ENCODE data around the gene TRIM27. TPM values are rescaled to one million over a fixed set of nuclear protein-coding genes. Genes with fewer than 3 reads are reported as not detected.

The TRIM27 gene
- total RNA-seq, 1 donor from 2014 or later, result 78.0 TPM

DNA sequence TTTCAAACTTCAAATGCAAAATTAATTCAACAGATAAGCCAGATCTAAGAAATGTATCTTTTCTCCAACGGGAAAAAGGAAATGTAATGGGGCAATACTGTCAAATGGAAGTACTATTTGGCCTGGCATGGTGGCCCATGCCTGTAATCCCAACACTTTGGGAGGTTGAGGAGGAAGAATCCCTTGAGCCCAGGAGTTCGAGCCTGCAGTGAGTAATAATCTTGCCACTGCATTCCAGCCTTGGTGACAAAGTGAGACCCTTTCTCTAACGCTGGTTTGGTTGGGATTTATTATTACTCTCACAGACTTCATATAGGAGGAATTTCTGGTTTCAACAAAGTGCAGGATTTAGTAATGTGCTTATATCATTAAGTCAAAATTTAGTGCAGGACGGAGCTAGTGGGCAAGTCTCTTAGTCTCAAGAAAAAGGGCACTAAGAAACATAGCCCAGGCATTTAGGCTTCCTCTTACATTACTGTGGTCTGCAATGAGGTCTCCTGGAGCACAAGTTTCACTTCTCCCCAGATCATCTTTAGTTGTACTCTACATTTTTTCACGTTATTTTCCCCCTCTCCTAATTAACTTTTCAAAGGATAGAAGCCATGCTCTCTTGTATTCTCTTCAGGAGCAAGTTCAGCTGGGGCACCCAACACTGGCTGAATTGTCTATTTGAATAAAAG lies 23.1 kb downstream of the TRIM27 start:
- Mint-ChIP-seq H3K4me1 (ENCODE audit: unreplicated experiment) (peaks cover 4% of the 10 kb centered on the region), H3K4me3 (no peak overlapping the region), H3K27ac (no peak overlapping the region)

DNA sequence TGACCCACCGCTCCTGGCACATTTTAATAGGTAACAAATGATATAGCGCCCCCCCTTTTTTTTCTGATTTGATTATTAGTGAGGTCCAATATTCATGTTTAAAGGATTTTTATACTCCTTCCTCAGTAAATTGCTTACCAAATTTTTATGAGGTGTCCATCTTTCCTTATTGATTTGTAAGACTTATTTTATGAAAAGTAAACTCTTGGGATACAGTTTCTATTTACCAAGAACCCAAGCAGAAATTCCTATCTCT lies 25.1 kb downstream of the TRIM27 start:
- TF ChIP-seq CTCF (conservative IDR thresholded peaks at IDR 0.05), result no peak
- Mint-ChIP-seq H3K4me1 (ENCODE audit: unreplicated experiment) (peaks cover 8% of the 10 kb centered on the region), H3K27me3 (peaks cover 9% of the 10 kb centered on the region), H3K9me3 (no peaks in the 10 kb centered on the region), H3K36me3 (peaks cover 22% of the 10 kb centered on the region), H3K4me3 (peak overlapping the region; percentile 81), H3K27ac (peak overlapping the region; percentile 82)
- no peak for DNase-seq (ENCODE audit: extremely low spot score, unreplicated experiment)

More for the DNA sequence above, 23.1 kb downstream of the TRIM27 start:
- Mint-ChIP-seq H3K27me3 (peaks cover 9% of the 10 kb centered on the region), H3K36me3 (peaks cover 22% of the 10 kb centered on the region), H3K9me3 (no peaks in the 10 kb centered on the region)
- DNase-seq (ENCODE audit: extremely low spot score, unreplicated experiment), result no peak
- no peak for TF ChIP-seq CTCF (conservative IDR thresholded peaks at IDR 0.05)

- no peaks in the 10 kb centered on the region for H3K9me3 Mint-ChIP-seq
- DNase-seq (ENCODE audit: extremely low spot score, unreplicated experiment), result no peak
- peaks cover 13% of the 10 kb centered on the region for H3K36me3 Mint-ChIP-seq
- TF ChIP-seq CTCF (conservative IDR thresholded peaks at IDR 0.05), result peak; percentile 3
- H3K27ac Mint-ChIP-seq, result peak overlapping the region; percentile 100
- H3K27me3 Mint-ChIP-seq, result peaks cover 9% of the 10 kb centered on the region
- H3K4me1 Mint-ChIP-seq (ENCODE audit: unreplicated experiment), result peaks cover 8% of the 10 kb centered on the region
- H3K4me3 Mint-ChIP-seq, result peak overlapping the region; percentile 98
Observed at GRCh38 chr6:28897369-28897745, 26.4 kb downstream of the TRIM27 start.

DNA sequence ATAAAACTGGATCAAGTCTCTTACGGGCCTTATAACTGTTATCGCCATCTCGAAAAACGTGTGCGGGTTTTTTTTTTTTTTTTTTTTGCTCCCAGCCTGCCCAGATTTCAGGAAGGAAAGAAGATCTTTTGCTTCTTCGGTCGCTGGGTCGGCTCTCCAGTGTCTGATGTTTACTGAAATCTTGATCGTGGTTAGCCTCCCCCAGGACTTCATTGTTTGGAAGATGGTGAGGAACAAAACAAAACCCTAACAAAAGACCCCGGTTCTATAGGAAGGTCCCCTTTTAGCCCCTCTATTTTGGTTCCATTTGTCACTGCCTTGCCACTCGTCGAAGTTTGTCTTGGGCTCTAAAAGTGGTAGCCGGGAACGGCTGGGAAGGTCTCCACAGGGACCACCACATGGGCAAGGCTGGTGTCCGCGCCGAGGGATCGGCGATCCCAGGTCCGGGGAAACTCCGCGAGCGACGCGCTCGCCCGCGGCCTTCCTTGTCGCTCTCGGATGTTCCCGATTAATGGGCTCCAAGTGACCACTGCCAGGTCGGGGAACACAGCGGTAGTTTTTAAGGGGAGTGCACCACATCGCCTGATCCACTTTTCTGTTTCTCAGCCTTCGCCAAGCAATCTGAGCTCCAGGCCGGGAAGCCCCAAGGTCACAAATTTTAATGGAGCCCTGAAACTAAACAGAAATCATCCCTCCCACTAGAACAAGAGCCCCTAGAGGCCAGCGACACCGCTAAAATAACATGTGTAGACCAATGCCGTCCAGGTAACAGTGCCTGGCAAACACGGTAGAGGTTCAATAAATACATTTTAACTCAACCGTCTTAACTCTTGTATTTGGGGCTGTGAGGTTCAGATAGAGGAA lies 27.0 kb downstream of the TRIM27 start:
- H3K27me3 Mint-ChIP-seq, result peaks cover 9% of the 10 kb centered on the region
- peaks cover 9% of the 10 kb centered on the region for H3K36me3 Mint-ChIP-seq
- peak; percentile 61 for TF ChIP-seq CTCF (conservative IDR thresholded peaks at IDR 0.05)
- DNase-seq (ENCODE audit: extremely low spot score, unreplicated experiment), result peak; percentile 74
- no peaks in the 10 kb centered on the region for H3K9me3 Mint-ChIP-seq
- peak overlapping the region; percentile 100 for H3K27ac Mint-ChIP-seq
- H3K4me1 Mint-ChIP-seq (ENCODE audit: unreplicated experiment), result peaks cover 8% of the 10 kb centered on the region
- H3K4me3 Mint-ChIP-seq, result peak overlapping the region; percentile 98

- TF ChIP-seq CTCF (conservative IDR thresholded peaks at IDR 0.05), result no peak
- H3K27ac Mint-ChIP-seq, result peak overlapping the region; percentile 100
- peaks cover 8% of the 10 kb centered on the region for H3K4me1 Mint-ChIP-seq (ENCODE audit: unreplicated experiment)
- peak; percentile 89 for DNase-seq (ENCODE audit: extremely low spot score, unreplicated experiment)
- peak overlapping the region; percentile 98 for H3K4me3 Mint-ChIP-seq
- peaks cover 6% of the 10 kb centered on the region for H3K36me3 Mint-ChIP-seq
- H3K9me3 Mint-ChIP-seq, result no peaks in the 10 kb centered on the region
- H3K27me3 Mint-ChIP-seq, result peaks cover 9% of the 10 kb centered on the region
Observed at GRCh38 chr6:28895131-28895812, 28.5 kb downstream of the TRIM27 start.
